HG02938 (cell line): ENCODE measurements around the gene NOX3.
"Not testable (repeated sequence)": the region's sequence is repeated elsewhere in the genome, so short reads cannot be mapped to it uniquely, and the experiment has no call there.

Experiments used
- ATAC-seq: cut with Tn5 transposase; IDR thresholded peaks from one replicate; pipeline ENCODE4 v1.9.1; 2021; ENCODE audit warnings: mild to moderate bottlenecking, moderate library complexity; ENCODE audit not compliant: unreplicated experiment

The NOX3 gene, protein sequence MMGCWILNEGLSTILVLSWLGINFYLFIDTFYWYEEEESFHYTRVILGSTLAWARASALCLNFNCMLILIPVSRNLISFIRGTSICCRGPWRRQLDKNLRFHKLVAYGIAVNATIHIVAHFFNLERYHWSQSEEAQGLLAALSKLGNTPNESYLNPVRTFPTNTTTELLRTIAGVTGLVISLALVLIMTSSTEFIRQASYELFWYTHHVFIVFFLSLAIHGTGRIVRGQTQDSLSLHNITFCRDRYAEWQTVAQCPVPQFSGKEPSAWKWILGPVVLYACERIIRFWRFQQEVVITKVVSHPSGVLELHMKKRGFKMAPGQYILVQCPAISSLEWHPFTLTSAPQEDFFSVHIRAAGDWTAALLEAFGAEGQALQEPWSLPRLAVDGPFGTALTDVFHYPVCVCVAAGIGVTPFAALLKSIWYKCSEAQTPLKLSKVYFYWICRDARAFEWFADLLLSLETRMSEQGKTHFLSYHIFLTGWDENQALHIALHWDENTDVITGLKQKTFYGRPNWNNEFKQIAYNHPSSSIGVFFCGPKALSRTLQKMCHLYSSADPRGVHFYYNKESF

GRCh38 chr6:155455766-155456165 is at the start of gene NOX3:
Gene NOX3 (minus strand): TSS chr6:155455839. CDS start chr6:155455800, 39 bp downstream.
- ATAC-seq, result no peak

- ATAC-seq, result no peak
Measured at GRCh38 chr6:155504848-155505607, 49.4 kb upstream of the NOX3 start.

DNA sequence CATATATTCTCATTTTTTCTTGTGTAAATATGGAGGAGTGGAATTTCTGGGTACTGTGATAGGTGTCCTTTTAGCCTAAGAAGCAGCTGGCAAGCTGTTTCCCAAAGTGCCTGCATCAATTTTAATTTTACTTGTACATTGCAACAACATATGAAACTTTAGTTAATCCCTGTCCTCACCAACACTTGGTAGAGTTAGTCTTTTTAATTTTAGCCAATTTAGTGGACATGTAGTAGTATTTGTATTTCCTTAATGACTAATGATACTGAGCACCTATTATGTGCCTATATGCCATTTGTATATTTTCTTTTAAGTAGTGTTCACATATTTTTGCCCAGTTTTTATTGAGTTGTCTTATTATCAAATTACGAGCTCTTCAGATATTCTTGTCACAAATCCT is 46.8 kb upstream of the NOX3 start:
- ATAC-seq, result no peak

GRCh38 chr6:155499574-155499973 is 43.9 kb upstream of the NOX3 start:
- ATAC-seq, result no peak

GRCh38 chr6:155498370-155498769 is 42.7 kb upstream of the NOX3 start:
- ATAC-seq, result no peak

- ATAC-seq, result no peak
Measured at GRCh38 chr6:155497273-155497672, 41.6 kb upstream of the NOX3 start.

GRCh38 chr6:155495011-155495768 is 39.6 kb upstream of the NOX3 start:
- ATAC-seq, result no peak

GRCh38 chr6:155493694-155494143 is 38.1 kb upstream of the NOX3 start:
- ATAC-seq, result peak; percentile 96

- ATAC-seq, result peak; percentile 27
Measured at GRCh38 chr6:155493026-155493693, 37.5 kb upstream of the NOX3 start.

- ATAC-seq, result no peak
Measured at GRCh38 chr6:155492061-155492735, 36.6 kb upstream of the NOX3 start.

DNA sequence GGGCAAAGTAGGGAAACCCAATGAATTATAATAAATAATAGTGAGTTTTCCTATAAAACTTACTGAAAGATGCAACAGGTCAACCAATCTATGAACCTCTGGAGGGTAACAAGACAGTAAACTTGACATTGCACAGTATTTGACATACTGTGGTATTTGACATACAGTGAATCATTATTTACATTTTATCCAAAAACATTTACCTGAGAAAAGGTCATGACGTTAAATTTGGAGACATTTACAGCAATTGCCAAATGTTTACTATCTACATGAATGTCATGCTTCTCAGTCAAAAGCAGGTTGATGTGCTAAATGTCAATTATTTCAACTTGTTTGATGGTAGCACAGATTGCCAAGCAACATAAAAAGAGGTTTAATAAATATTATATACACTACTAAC is 35.8 kb upstream of the NOX3 start:
- no peak for ATAC-seq

DNA sequence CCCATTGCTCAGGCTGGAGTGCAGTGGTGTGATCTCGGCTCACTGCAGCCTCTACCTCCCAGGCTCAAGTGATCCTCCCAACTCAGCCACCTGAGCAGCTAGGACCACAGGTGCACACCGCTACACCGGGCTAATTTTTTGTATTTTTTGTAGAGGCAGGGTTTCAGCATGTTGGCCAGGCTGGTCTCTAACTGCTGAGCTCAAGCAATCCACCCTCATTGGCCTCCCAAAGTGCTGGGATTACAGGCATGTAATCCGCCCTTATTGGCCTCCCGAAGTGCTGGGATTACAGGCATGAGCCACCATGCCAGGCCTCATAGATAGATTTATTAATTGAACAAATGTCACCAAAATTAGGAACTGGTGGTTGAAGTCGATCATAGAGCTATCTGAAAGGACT is 32.6 kb upstream of the NOX3 start:
- ATAC-seq, result not testable (repeated sequence)

DNA sequence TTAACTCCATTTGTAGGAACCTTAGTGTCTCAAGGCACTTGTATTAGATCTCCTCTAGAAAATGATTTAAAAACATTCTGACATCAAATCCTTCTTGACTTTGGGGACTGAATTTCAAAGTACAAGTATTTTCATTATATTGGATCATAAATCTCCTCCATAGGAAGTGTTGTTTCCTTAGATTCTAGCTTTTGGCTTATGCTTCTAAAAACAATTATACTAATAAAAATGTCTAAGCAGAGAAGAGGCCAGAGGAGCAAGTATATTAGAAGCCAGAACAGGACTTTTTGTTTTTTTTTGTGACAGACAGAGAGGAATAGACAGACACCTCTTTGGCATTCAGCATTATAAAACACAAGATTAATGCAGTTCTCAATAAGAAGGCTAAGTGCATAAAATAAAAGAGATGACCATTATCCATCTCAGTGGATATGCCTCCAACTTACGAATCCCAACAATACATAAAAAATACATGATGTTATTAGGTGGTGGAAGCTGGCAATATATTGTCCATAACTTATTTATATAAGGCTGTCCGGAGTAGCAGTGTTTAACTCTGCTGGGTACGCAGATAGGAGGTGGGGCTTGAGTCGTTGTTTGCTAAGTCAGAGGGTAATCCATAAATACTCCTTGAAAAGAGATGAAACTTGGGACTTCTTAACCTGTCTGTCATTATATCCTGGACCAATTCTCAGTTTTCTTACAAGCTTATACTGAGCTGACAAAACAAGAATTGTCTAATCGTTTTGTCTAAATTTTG is 31.9 kb upstream of the NOX3 start:
- no peak for ATAC-seq

- no peak for ATAC-seq
Measured at GRCh38 chr6:155486721-155487294, 31.2 kb upstream of the NOX3 start.

- no peak for ATAC-seq
Measured at GRCh38 chr6:155485756-155486155, 30.1 kb upstream of the NOX3 start.

DNA sequence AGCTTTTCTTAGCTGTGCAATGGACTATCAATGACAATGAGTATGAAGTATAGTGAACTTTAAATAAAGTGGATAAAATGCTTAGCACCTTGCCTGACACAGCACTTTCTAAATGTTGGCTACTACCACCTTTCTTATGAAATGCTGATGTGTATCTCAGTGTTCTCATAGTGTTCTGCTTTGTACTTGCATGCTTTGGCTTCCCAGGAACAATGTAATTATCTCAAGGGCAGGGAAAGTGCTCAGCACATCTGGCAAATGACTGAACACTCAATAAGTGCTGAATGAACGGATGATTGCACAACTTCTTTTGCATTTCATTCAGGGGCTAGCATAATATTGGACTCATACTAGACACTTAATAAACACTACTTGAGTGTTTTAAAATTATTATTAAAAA is 28.2 kb upstream of the NOX3 start:
- ATAC-seq, result no peak

DNA sequence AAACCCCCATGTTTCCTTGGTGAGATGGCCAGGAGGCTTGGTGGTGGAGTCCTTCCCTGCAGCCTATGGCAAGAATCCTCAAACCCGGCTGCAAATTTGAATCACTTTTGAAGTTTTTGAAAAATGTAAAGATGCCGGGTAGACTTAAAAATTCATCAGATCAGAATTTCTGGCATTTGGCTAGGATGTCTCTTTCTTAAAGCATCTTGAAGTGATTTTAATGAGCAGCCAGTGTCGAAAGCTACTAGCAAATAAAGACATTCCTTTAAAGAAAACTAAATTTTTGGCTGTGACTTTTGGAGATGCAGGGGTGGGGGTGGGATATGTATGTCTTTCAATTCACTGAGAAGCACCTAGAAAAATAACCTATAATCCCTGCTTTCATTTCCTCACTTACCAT is 25.6 kb upstream of the NOX3 start:
- ATAC-seq, result no peak

DNA sequence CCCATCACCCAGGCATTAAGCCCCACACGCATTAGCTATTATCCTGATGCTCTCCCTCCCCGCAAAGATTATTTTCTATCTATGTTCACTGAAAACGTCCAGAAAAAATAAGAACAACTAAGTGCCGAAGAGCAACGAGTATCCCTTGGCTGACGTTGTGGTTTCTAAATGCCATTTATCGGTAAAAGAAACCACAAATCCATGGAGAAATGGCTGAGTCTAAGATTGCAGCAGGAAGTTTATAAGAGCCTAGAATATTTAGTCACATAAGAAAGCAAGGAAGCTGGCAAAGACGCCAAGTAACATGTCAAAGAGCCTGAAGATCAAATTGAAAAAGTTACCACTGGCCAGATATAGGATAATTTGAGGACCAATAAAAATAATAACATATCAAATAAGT is 18.1 kb upstream of the NOX3 start:
- ATAC-seq, result no peak

DNA sequence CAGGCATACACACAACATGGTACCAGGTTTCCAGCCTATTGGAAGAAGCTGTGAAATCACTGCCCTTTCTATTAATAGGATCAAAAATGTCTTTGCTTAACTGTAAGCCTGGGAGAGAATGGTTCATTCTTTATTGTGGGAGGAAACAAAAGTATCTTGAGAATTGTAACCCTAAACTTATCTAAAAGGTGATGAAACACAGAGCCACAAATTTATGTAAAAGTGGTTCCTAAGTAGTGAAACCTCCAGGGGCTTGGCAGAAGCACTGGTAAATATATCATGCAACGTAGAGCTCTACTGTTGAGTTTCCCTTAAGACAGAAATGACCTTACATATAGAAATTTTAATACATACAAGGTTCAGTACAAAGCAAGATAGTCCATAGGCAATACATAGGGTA is 17.2 kb upstream of the NOX3 start:
- no peak for ATAC-seq
